H7 (cell line): ENCODE measurements around the gene ASXL2. TPM values are rescaled to one million over a fixed set of nuclear protein-coding genes. Genes with fewer than 3 reads are reported as not detected.
"Not testable (repeated sequence)": the region's sequence is repeated elsewhere in the genome, so short reads cannot be mapped to it uniquely, and the experiment has no call there.

Experiments
- DNase-seq: peaks from one replicate; pipeline ENCODE4 v3.0.0; 2012
- H3K27me3 ChIP-seq: 2 replicates; pipeline ENCODE4 v1.6.0; 2011; ENCODE audit warnings: mild to moderate bottlenecking, low read length; ENCODE audit not compliant: control insufficient read depth, insufficient read depth
- H3K36me3 ChIP-seq: replicated peaks from 2 replicates; pipeline ENCODE4 v1.5.1; 2011; ENCODE audit warnings: low read length; ENCODE audit not compliant: control insufficient read depth, insufficient read depth
- H3K4me3 ChIP-seq: 2 replicates; pipeline ENCODE4 v1.5.1; 2011; ENCODE audit warnings: low read depth, mild to moderate bottlenecking, control low read depth, low read length, moderate library complexity; ENCODE audit not compliant: insufficient read depth
- total RNA-seq: library from RNA; depleted of rRNA; stranded (reverse); fragments of >200 nt; shearing (Covaris generic); gene quantifications from 2 replicates; pipeline ENCODE4 v1.2.3, GENCODE V29; 2014

Gene ASXL2
- total RNA-seq, 1 experiment from 2014 or later = 9.4 TPM

GRCh38 chr2:25903216-25903776, 25.0 kb upstream of the ASXL2 start:
- Histone ChIP-seq H3K27me3 (no peaks in the 10 kb centered on the region), H3K36me3 (no peaks in the 10 kb centered on the region), H3K4me3 (no peak overlapping the region)
- DNase-seq = no peak

- Histone ChIP-seq H3K4me3 (no peak overlapping the region), H3K36me3 (no peaks in the 10 kb centered on the region), H3K27me3 (no peaks in the 10 kb centered on the region)
- DNase-seq = no peak
These were observed 21.2 kb upstream of the ASXL2 start for GRCh38 chr2:25899404-25899970.

- Histone ChIP-seq H3K4me3 (no peak overlapping the region), H3K36me3 (no peaks in the 10 kb centered on the region)
- DNase-seq = no peak
These were observed 19.2 kb upstream of the ASXL2 start for GRCh38 chr2:25897506-25897905.

GRCh38 chr2:25896308-25896707, 18.0 kb upstream of the ASXL2 start:
- DNase-seq, H3K27me3 ChIP-seq, H3K4me3 ChIP-seq, H3K36me3 ChIP-seq: not testable (repeated sequence)

More at GRCh38 chr2:25897506-25897905, 19.2 kb upstream of the ASXL2 start:
- H3K27me3 ChIP-seq = no peaks in the 10 kb centered on the region

GRCh38 chr2:25895610-25896009, 17.3 kb upstream of the ASXL2 start:
- no peaks in the 10 kb centered on the region for H3K27me3 ChIP-seq
- no peak overlapping the region for H3K4me3 ChIP-seq

GRCh38 chr2:25895018-25895417, 16.7 kb upstream of the ASXL2 start:
- H3K27me3 ChIP-seq = no peaks in the 10 kb centered on the region
- no peak for DNase-seq
- no peak overlapping the region for H3K4me3 ChIP-seq
- H3K36me3 ChIP-seq = no peaks in the 10 kb centered on the region

More at GRCh38 chr2:25895610-25896009, 17.3 kb upstream of the ASXL2 start:
- DNase-seq = peak; percentile 34
- H3K36me3 ChIP-seq = no peaks in the 10 kb centered on the region

- H3K36me3 ChIP-seq = no peaks in the 10 kb centered on the region
- H3K27me3 ChIP-seq = no peaks in the 10 kb centered on the region
- no peak overlapping the region for H3K4me3 ChIP-seq
- no peak for DNase-seq
These were observed 16.0 kb upstream of the ASXL2 start for GRCh38 chr2:25894135-25894830.

GRCh38 chr2:25891672-25892071, 13.4 kb upstream of the ASXL2 start:
- no peaks in the 10 kb centered on the region for H3K27me3 ChIP-seq
- no peak for DNase-seq
- no peaks in the 10 kb centered on the region for H3K36me3 ChIP-seq
- no peak overlapping the region for H3K4me3 ChIP-seq

GRCh38 chr2:25887624-25888242, 9.4 kb upstream of the ASXL2 start:
- H3K36me3 ChIP-seq = no peaks in the 10 kb centered on the region
- H3K27me3 ChIP-seq = no peaks in the 10 kb centered on the region
- no peak for DNase-seq
- H3K4me3 ChIP-seq = no peak overlapping the region

- Histone ChIP-seq H3K4me3 (no peak overlapping the region), H3K27me3 (no peaks in the 10 kb centered on the region), H3K36me3 (no peaks in the 10 kb centered on the region)
- DNase-seq = no peak
These were observed 7.6 kb upstream of the ASXL2 start for GRCh38 chr2:25885933-25886332.

GRCh38 chr2:25881764-25882163, 3.5 kb upstream of the ASXL2 start:
- no peak for DNase-seq
- H3K4me3 ChIP-seq = no peak overlapping the region
- no peaks in the 10 kb centered on the region for H3K27me3 ChIP-seq
- H3K36me3 ChIP-seq = no peaks in the 10 kb centered on the region

GRCh38 chr2:25879133-25879730, 945 bp upstream of the ASXL2 start:
- no peaks in the 10 kb centered on the region for H3K27me3 ChIP-seq
- H3K36me3 ChIP-seq = no peaks in the 10 kb centered on the region
- peak overlapping the region; percentile 34; the same call in 1 of the 2 replicates for H3K4me3 ChIP-seq
- DNase-seq = no peak

- peak; percentile 58 for DNase-seq
- peak overlapping the region; percentile 98 for H3K4me3 ChIP-seq
- no peaks in the 10 kb centered on the region for H3K36me3 ChIP-seq
- no peaks in the 10 kb centered on the region for H3K27me3 ChIP-seq
These were observed 591 bp downstream of the ASXL2 start for GRCh38 chr2:25877431-25878360.

- H3K27me3 ChIP-seq = no peaks in the 10 kb centered on the region
- DNase-seq = no peak
- H3K4me3 ChIP-seq = no peak overlapping the region
- no peaks in the 10 kb centered on the region for H3K36me3 ChIP-seq
These were observed 6.2 kb downstream of the ASXL2 start for GRCh38 chr2:25872134-25872533.
